H1 (cell line): ENCODE data around the gene SHROOM3. TPM values are rescaled to one million over a fixed set of nuclear protein-coding genes. Genes with fewer than 3 reads are reported as not detected.

Experiments used
- CTCF ChIA-PET: fragments of 300-600 bp; sonication (Branson Sonifier 250); formaldehyde crosslinking; loops from one replicate; lab custom pipeline; 2021; ENCODE audit not compliant: partially characterized antibody; lab: Charles Lee
- POLR2A ChIA-PET: fragments of 300-600 bp; sonication (Branson Sonifier 250); formaldehyde crosslinking; loops from one replicate; lab custom pipeline; 2021; ENCODE audit warnings: inconsistent platforms; ENCODE audit not compliant: partially characterized antibody; lab: Charles Lee
- DNase-seq, 2 experiments: peaks; one replicate each; pipeline versions ENCODE4 v3.0.0 to v3.0.0-alpha.2; 2010 to 2022; ENCODE audit warnings: low spot score in 2 of 2, low read depth in 1 of 2, mixed read lengths in 1 of 2
- FAIRE-seq: peaks from 2 replicates; lab custom pipeline; 2011; peaks lifted over from hg19 to GRCh38; lab: Jason Lieb, UNC
- H2AFZ ChIP-seq: 2 replicates; pipeline ENCODE4 v1.8.1; 2012; ENCODE audit warnings: low read length, inconsistent platforms
- H2AK5ac ChIP-seq: 2 replicates; pipeline ENCODE4 v1.6.1; 2013; ENCODE audit warnings: low read depth, low read length
- H2BK120ac ChIP-seq: replicated peaks from 2 replicates; pipeline ENCODE3; 2013; ENCODE audit warnings: low read depth, low read length, inconsistent platforms
- H2BK12ac ChIP-seq: 2 replicates; pipeline ENCODE4 v1.6.1; 2013; ENCODE audit warnings: low read depth, low read length
- H2BK15ac ChIP-seq: 2 replicates; pipeline ENCODE4 v1.6.1; 2013; ENCODE audit warnings: low read length
- H2BK20ac ChIP-seq: 2 replicates; pipeline ENCODE4 v1.6.1; 2013; ENCODE audit warnings: low read length
- H2BK5ac ChIP-seq: 2 replicates; pipeline ENCODE4 v1.6.1; 2013; ENCODE audit warnings: low read depth, low read length
- H3K14ac ChIP-seq: 2 replicates; pipeline ENCODE4 v1.6.1; 2013; ENCODE audit warnings: inconsistent platforms; ENCODE audit not compliant: insufficient read length
- H3K18ac ChIP-seq: 2 replicates; pipeline ENCODE4 v1.6.1; 2013; ENCODE audit warnings: low read length; ENCODE audit errors: extremely low read depth
- H3K23ac ChIP-seq: 2 replicates; pipeline ENCODE4 v1.6.1; 2013; ENCODE audit warnings: inconsistent platforms; ENCODE audit not compliant: insufficient read length
- H3K23me2 ChIP-seq: 2 replicates; pipeline ENCODE4 v1.6.1; 2013; ENCODE audit warnings: low read depth, low read length
- H3K27ac ChIP-seq: 2 replicates; pipeline ENCODE4 v1.6.1; 2011; ENCODE audit warnings: low read depth, low read length, inconsistent platforms
- H3K27me3 ChIP-seq, 4 experiments: replicated peaks in 1 of 4; 1 replicate in 1 of 4; 2 replicates in 3 of 4; pipeline versions ENCODE4 v1.6.1 to v1.8.1; 2011 to 2013; ENCODE audit warnings: low read length in 3 of 4, mild to moderate bottlenecking in 3 of 4, inconsistent platforms in 2 of 4, mixed read lengths in 2 of 4, moderate library complexity in 1 of 4; ENCODE audit not compliant: control insufficient read depth in 3 of 4, insufficient read depth in 3 of 4; ENCODE audit errors: extremely low read depth in 1 of 4
- H3K36me3 ChIP-seq, 4 experiments: 2 replicates each; pipeline versions ENCODE4 v1.6.1 to v1.8.1; 2011 to 2013; ENCODE audit warnings: mild to moderate bottlenecking in 4 of 4, low read length in 3 of 4, moderate library complexity in 2 of 4, control low read depth in 1 of 4, inconsistent platforms in 1 of 4; ENCODE audit not compliant: insufficient read depth in 4 of 4, control insufficient read depth in 2 of 4
- H3K4ac ChIP-seq: replicated peaks from 2 replicates; pipeline ENCODE3; 2013; ENCODE audit warnings: low read length, low read depth, mixed read lengths, inconsistent platforms; ENCODE audit not compliant: insufficient read length
- H3K4me1 ChIP-seq, 4 experiments: replicated peaks in 1 of 4; 1 replicate in 1 of 4; 2 replicates in 3 of 4; pipeline versions ENCODE4 v1.6.1 to v1.8.1; 2011 to 2013; ENCODE audit warnings: low read length in 3 of 4, inconsistent platforms in 2 of 4, mixed read lengths in 1 of 4; ENCODE audit not compliant: insufficient read depth in 4 of 4, control insufficient read depth in 3 of 4
- H3K4me2 ChIP-seq, 2 experiments: 2 replicates each; pipeline versions ENCODE4 v1.6.1 to v1.8.1; 2011 to 2013; ENCODE audit warnings: low read depth in 2 of 2, low read length in 2 of 2, control low read depth in 1 of 2, inconsistent platforms in 1 of 2, mild to moderate bottlenecking in 1 of 2; ENCODE audit not compliant: insufficient read depth in 1 of 2
- H3K4me3 ChIP-seq, 4 experiments: fragments of 200-600, 300-600 bp in 1 of 4; sonication (generic), shearing (Covaris generic), sonication (Bioruptor Twin) in 1 of 4; 2 replicates each; pipeline versions ENCODE4 v1.5.1 to v1.8.1; 2011 to 2016; ENCODE audit warnings: low read length in 4 of 4, low read depth in 3 of 4, control low read depth in 2 of 4, inconsistent platforms in 2 of 4, mild to moderate bottlenecking in 2 of 4, mixed read lengths in 1 of 4, moderate library complexity in 1 of 4; ENCODE audit not compliant: insufficient read depth in 2 of 4; ENCODE audit errors: extremely low read depth in 1 of 4
- H3K56ac ChIP-seq: replicated peaks from 2 replicates; pipeline ENCODE3; 2013; ENCODE audit warnings: low read depth, mild to moderate bottlenecking, mixed read lengths, low read length, inconsistent platforms; ENCODE audit not compliant: insufficient read length
- H3K79me1 ChIP-seq: 2 replicates; pipeline ENCODE4 v1.6.1; 2013; ENCODE audit warnings: low read depth, low read length, control low read depth
- H3K79me2 ChIP-seq, 2 experiments: 2 replicates each; pipeline versions ENCODE4 v1.6.1 to v1.8.1; 2012 to 2013; ENCODE audit warnings: low read length in 2 of 2, mild to moderate bottlenecking in 2 of 2, inconsistent platforms in 1 of 2; ENCODE audit not compliant: insufficient read depth in 2 of 2, control insufficient read depth in 1 of 2
- H3K9ac ChIP-seq, 4 experiments: replicated peaks in 1 of 4; 1 replicate in 1 of 4; 2 replicates in 3 of 4; pipeline versions ENCODE4 v1.6.1 to v1.8.1; 2011 to 2013; ENCODE audit warnings: low read depth in 3 of 4, low read length in 3 of 4, control low read depth in 2 of 4, mild to moderate bottlenecking in 2 of 4, moderate library complexity in 2 of 4, inconsistent platforms in 1 of 4; ENCODE audit errors: extremely low read depth in 1 of 4
- H3K9me3 ChIP-seq, 2 experiments: 2 replicates each; pipeline versions ENCODE4 v1.6.1 to v1.8.1; 2012 to 2013; ENCODE audit warnings: mild to moderate bottlenecking in 2 of 2, moderate library complexity in 2 of 2, control low read depth in 1 of 2, inconsistent platforms in 1 of 2, low read depth in 1 of 2, low read length in 1 of 2, mixed read lengths in 1 of 2; ENCODE audit not compliant: insufficient read depth in 2 of 2
- H4K20me1 ChIP-seq, 2 experiments: replicated peaks in 1 of 2; 2 replicates each; pipeline versions ENCODE3 to v1.8.1; 2011 to 2013; ENCODE audit warnings: inconsistent platforms in 2 of 2, low read length in 2 of 2, mild to moderate bottlenecking in 1 of 2; ENCODE audit not compliant: insufficient read depth in 2 of 2, control insufficient read depth in 1 of 2
- H4K5ac ChIP-seq: 2 replicates; pipeline ENCODE4 v1.6.1; 2013; ENCODE audit warnings: low read length, low read depth, mixed read lengths, inconsistent platforms; ENCODE audit not compliant: insufficient read length
- H4K8ac ChIP-seq: 2 replicates; pipeline ENCODE4 v1.8.0; 2013; ENCODE audit warnings: mild to moderate bottlenecking, moderate library complexity, low read length, inconsistent platforms; ENCODE audit not compliant: insufficient read depth; ENCODE audit errors: extremely low read depth
- H4K91ac ChIP-seq: replicated peaks from 2 replicates; pipeline ENCODE3; 2013; ENCODE audit warnings: low read length, mixed read lengths, inconsistent platforms; ENCODE audit not compliant: insufficient read length
- ASH2L ChIP-seq: fragments of 200-600, 300-600 bp; sonication (generic); IDR thresholded peaks from one replicate; pipeline ENCODE4 v1.7.1; 2017; ENCODE audit warnings: low read length
- CTBP2 ChIP-seq: IDR thresholded peaks from 2 replicates; pipeline ENCODE4 v1.7.0; 2011; ENCODE audit warnings: borderline replicate concordance, mild to moderate bottlenecking, moderate library complexity, mixed read lengths, low read length; ENCODE audit not compliant: insufficient read depth, insufficient read length
- EP300 ChIP-seq, 2 experiments: IDR thresholded peaks; 1 replicate in 1 of 2; 2 replicates in 1 of 2; pipeline ENCODE4 v1.6.1; 2011 to 2012; ENCODE audit warnings: low read depth in 2 of 2, low read length in 2 of 2, mild to moderate bottlenecking in 2 of 2, borderline replicate concordance in 1 of 2, inconsistent platforms in 1 of 2, moderate library complexity in 1 of 2
- EZH2 ChIP-seq: fragments of 200-600 bp; sonication (generic); IDR thresholded peaks from 2 replicates; pipeline ENCODE4 v1.7.1; 2012; ENCODE audit warnings: low read depth, mild to moderate bottlenecking, moderate library complexity, low read length, inconsistent platforms; ENCODE audit not compliant: severe bottlenecking
- FOSL1 ChIP-seq: IDR thresholded peaks from 2 replicates; pipeline ENCODE4 v1.6.1; 2011; ENCODE audit warnings: mild to moderate bottlenecking, low read depth, low read length, moderate library complexity; ENCODE audit not compliant: insufficient read depth
- KDM1A ChIP-seq: fragments of 200-600, 300-600 bp; sonication (generic); IDR thresholded peaks from 2 replicates; pipeline ENCODE4 v1.7.1; 2016; ENCODE audit warnings: mild to moderate bottlenecking, low read length, borderline replicate concordance
- MAFK ChIP-seq: IDR thresholded peaks from 2 replicates; pipeline ENCODE4 v1.6.1; 2012; ENCODE audit warnings: low read depth, mild to moderate bottlenecking, improper control_type of control experiment, low read length
- POLR2A ChIP-seq, 2 experiments: IDR thresholded peaks; 1 replicate in 1 of 2; 2 replicates in 1 of 2; pipeline ENCODE4 v1.6.1; 2011; ENCODE audit warnings: low read depth in 2 of 2, low read length in 2 of 2, mild to moderate bottlenecking in 2 of 2; ENCODE audit errors: control extremely low read depth in 1 of 2
- RBBP5 ChIP-seq: IDR thresholded peaks from 2 replicates; pipeline ENCODE4 v1.7.1; 2012; ENCODE audit warnings: low read depth, mild to moderate bottlenecking, inconsistent platforms, low read length, moderate library complexity, borderline replicate concordance
- SP2 ChIP-seq: IDR thresholded peaks from 2 replicates; pipeline ENCODE4 v1.6.1; 2012; ENCODE audit warnings: mild to moderate bottlenecking, low read length, inconsistent platforms
- TAF7 ChIP-seq: optimal IDR thresholded peaks from 2 replicates; pipeline ENCODE3; 2011; ENCODE audit warnings: low read depth, mild to moderate bottlenecking, inconsistent platforms, low read length, moderate library complexity, borderline replicate concordance
- TEAD4 ChIP-seq: IDR thresholded peaks from 2 replicates; pipeline ENCODE4 v1.6.1; 2012; ENCODE audit warnings: low read depth, low read length, inconsistent platforms, mixed read lengths
- WGBS, 2 experiments: shearing (Covaris generic) in 1 of 2; methylation state at CpG; one replicate each; pipeline versions ENCODE4 v1.1.6 to v1.1.7; 2013 to 2015; ENCODE audit warnings: low lambda C conversion rate in 2 of 2, mixed read lengths in 2 of 2, inconsistent platforms in 1 of 2, low coverage in 1 of 2, missing lambda C conversion rate in 1 of 2; ENCODE audit not compliant: insufficient replicate concordance in 2 of 2, insufficient coverage in 1 of 2, insufficient read length in 1 of 2; ENCODE audit errors: extremely low coverage in 1 of 2, missing lambda C conversion rate in 1 of 2; 5-methylcytosine and 5-hydroxymethylcytosine counted together
- polyA plus RNA-seq, 7 experiments: library from polyadenylated mRNA; depleted of rRNA in 3 of 7; stranded (reverse) in 5 of 7; unstranded in 2 of 7; fragments of >200 nt in 5 of 7; fragments of 200-250 nt in 2 of 7; gene quantifications; 1 replicate in 5 of 7; 2 replicates in 1 of 7; 4 replicates in 1 of 7; pipeline versions ENCODE4 v1.2.1 to v1.2.3, GENCODE V29; 2011 to 2013; ENCODE audit warnings: missing spikeins in 2 of 7, mixed read lengths in 2 of 7
- total RNA-seq: library from RNA; stranded (reverse); fragmentation: NEBNext Ultra II Directional; extraction: Animal tissue kit (Norgen Biotek cat#: 25700); gene quantifications from 2 replicates; pipeline ENCODE4 v1.2.1, GENCODE V29; 2021
- TF ChIP-seq, protein P1 (sequence below): IDR thresholded peaks from 2 replicates; pipeline ENCODE4 v1.6.1; 2011; ENCODE audit warnings: low read length, improper control_type of control experiment

The SHROOM3 gene
- total and polyA plus RNA-seq, 2 of the 8 experiments (the other 6 are each of a cell fraction or from before 2014, with no cell fraction given): 15.8 to 34.0 TPM

DNA sequence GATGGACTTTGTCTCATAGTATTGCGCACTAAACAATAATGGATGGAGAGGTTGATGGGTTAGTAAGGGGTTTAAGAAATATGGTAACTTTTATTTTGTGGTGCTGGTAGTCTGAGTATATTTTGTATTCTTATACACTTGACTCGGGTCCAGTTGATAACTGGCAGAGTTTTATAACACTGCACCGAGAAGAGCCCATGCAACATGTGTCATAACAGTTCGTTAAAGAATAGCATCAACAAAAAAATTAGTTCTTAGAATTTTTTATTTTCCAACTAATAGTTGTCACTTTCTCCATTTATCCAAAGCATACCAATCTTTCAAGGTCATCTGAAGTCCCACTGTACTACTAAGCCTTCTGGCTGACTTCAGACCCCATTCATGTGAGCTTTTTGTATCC, 287.8 kb downstream of the SHROOM3 start:
- no peak overlapping the region for H3K4me2 ChIP-seq
- H3K56ac ChIP-seq: no peak overlapping the region
- no peak overlapping the region for H3K4ac ChIP-seq
- H4K20me1 ChIP-seq: peaks cover 0 to 1% of the 10 kb centered on the region in 2 experiments
- ChIA-PET POLR2A (interaction anchor here (1.3 to 1.4 kb wide), 2 partner anchors 10 to 134 kb away, joined by 3 to 6 read pairs; no protein-coding TSS in a partner anchor), CTCF (interaction anchor here (1.5 to 3.2 kb wide), 4 partner anchors 15 to 279 kb away, joined by 3 to 11 read pairs (median 4); no protein-coding TSS in a partner anchor)
- no peaks in the 10 kb centered on the region for H3K23me2 ChIP-seq
- no peak overlapping the region for H3K18ac ChIP-seq
- H2BK12ac ChIP-seq: no peak overlapping the region
- no peak for DNase-seq
- no peaks in the 10 kb centered on the region; a peak in 1 of 8 replicates for H3K36me3 ChIP-seq
- H2BK20ac ChIP-seq: no peak overlapping the region
- H2AFZ ChIP-seq: no peak overlapping the region
- H2BK120ac ChIP-seq: no peak overlapping the region
- H2AK5ac ChIP-seq: no peak overlapping the region
- WGBS, 2 experiments: 83% methylated on average over 4 of the region's 4 CpGs; no CpG with 5 or more reads in 1 of the 2 experiments
- no peak for FAIRE-seq
- H3K79me1 ChIP-seq: no peaks in the 10 kb centered on the region
- no peak overlapping the region for H3K27ac ChIP-seq
- no peaks in the 10 kb centered on the region for H3K9me3 ChIP-seq
- H3K14ac ChIP-seq: no peak overlapping the region
- no peak overlapping the region for H2BK5ac ChIP-seq
- no peaks in the 10 kb centered on the region for H3K27me3 ChIP-seq
- no peak overlapping the region for H3K4me3 ChIP-seq
- no peak overlapping the region for H3K9ac ChIP-seq
- H4K8ac ChIP-seq: no peak overlapping the region
- H4K91ac ChIP-seq: no peak overlapping the region
- H3K79me2 ChIP-seq: peaks cover 2 to 53% of the 10 kb centered on the region in 2 experiments; a peak in 3 of 4 replicates
- H3K23ac ChIP-seq: no peak overlapping the region
- H3K4me1 ChIP-seq: peaks cover 0 to 12% (median 8%) of the 10 kb centered on the region in 4 experiments; a peak in 5 of 7 replicates
- no peak overlapping the region for H2BK15ac ChIP-seq
- no peak overlapping the region for H4K5ac ChIP-seq
- no peak for TF ChIP-seq POLR2A (IDR thresholded peaks at IDR 0.05; ENCODE audit: control extremely low read depth in 1 of 2, low read depth in 2 of 2, low read length in 2 of 2)
- no peak for TF ChIP-seq KDM1A
- TF ChIP-seq SP2: no peak
- TF ChIP-seq MAFK: no peak
- TF ChIP-seq TEAD4: no peak
- TF ChIP-seq EZH2: no peak
- TF ChIP-seq ASH2L: no peak
- no peak for TF ChIP-seq EP300 (IDR thresholded peaks at IDR 0.05; ENCODE audit: borderline replicate concordance in 1 of 2, low read depth in 2 of 2, low read length in 2 of 2)
- TF ChIP-seq TAF7: no peak
- TF ChIP-seq, protein P1, sequence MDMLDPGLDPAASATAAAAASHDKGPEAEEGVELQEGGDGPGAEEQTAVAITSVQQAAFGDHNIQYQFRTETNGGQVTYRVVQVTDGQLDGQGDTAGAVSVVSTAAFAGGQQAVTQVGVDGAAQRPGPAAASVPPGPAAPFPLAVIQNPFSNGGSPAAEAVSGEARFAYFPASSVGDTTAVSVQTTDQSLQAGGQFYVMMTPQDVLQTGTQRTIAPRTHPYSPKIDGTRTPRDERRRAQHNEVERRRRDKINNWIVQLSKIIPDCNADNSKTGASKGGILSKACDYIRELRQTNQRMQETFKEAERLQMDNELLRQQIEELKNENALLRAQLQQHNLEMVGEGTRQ: no peak
- TF ChIP-seq RBBP5: no peak
- TF ChIP-seq FOSL1: no peak
- no peak for TF ChIP-seq CTBP2
